Astrocyte of the cerebellum (primary cell): ENCODE data around the gene CHRNA4.

Source experiments
- DNase-seq: peaks from one replicate; pipeline ENCODE4 v3.0.0-alpha.2; 2011; ENCODE audit warnings: low read depth
- H3K4me3 ChIP-seq: 2 replicates; pipeline ENCODE4 v1.5.1; 2011; ENCODE audit warnings: mild to moderate bottlenecking, low read depth, low read length, moderate library complexity
- CTCF ChIP-seq: IDR thresholded peaks from 2 replicates; pipeline ENCODE4 v1.5.1; 2012; ENCODE audit warnings: low read length, low read depth, moderate library complexity, mild to moderate bottlenecking; ENCODE audit errors: missing control alignments
- in situ Hi-C: cut with HindIII; loops from 2 replicates; pipeline ENCODE4 v1.10.0; 2017; ENCODE audit warnings: low sequenced_read_pairs

The CHRNA4 gene

GRCh38 chr20:63406011-63406410 is 44.9 kb upstream of the CHRNA4 start:
- DNase-seq: no peak
- in situ Hi-C loops: no loop called here
- H3K4me3 ChIP-seq: no peak overlapping the region
- TF ChIP-seq CTCF: no peak

- DNase-seq: no peak
- no peak overlapping the region for H3K4me3 ChIP-seq
- TF ChIP-seq CTCF: no peak
- in situ Hi-C loops: no loop called here
Measured at GRCh38 chr20:63405102-63405730, 44.1 kb upstream of the CHRNA4 start.

- in situ Hi-C loops: no loop called here
- DNase-seq: no peak
- H3K4me3 ChIP-seq: no peak overlapping the region
- TF ChIP-seq CTCF: no peak
Measured at GRCh38 chr20:63404129-63405085, 43.3 kb upstream of the CHRNA4 start.

- no peak for TF ChIP-seq CTCF
- in situ Hi-C loops: no loop called here
- DNase-seq: no peak
- no peak overlapping the region for H3K4me3 ChIP-seq
Measured at GRCh38 chr20:63403403-63404105, 42.4 kb upstream of the CHRNA4 start.

- DNase-seq: no peak
- no peak overlapping the region for H3K4me3 ChIP-seq
- in situ Hi-C loops: no loop called here
- TF ChIP-seq CTCF: no peak
Measured at GRCh38 chr20:63402860-63403220, 41.7 kb upstream of the CHRNA4 start.

- in situ Hi-C loops: no loop called here
- DNase-seq: no peak
- H3K4me3 ChIP-seq: no peak overlapping the region
- no peak for TF ChIP-seq CTCF
Measured at GRCh38 chr20:63402181-63402859, 41.2 kb upstream of the CHRNA4 start.
